Breast epithelium (tissue), 4 donors: Measurements from ENCODE around the gene MAN1A1. TPM values are rescaled to one million over a fixed set of nuclear protein-coding genes. Genes with fewer than 3 reads are reported as not detected.

Source experiments
- DNase-seq, 2 donors: peaks; one replicate each; pipeline ENCODE4 v3.0.0-alpha.2; 2019; ENCODE audit warnings: low spot score in 2 of 2
- H3K27ac ChIP-seq, 2 donors: fragments of 200-600 bp; sonication (generic) in 1 of 2; one replicate each; pipeline ENCODE4 v1.5.1; 2016 to 2019; ENCODE audit warnings: mild to moderate bottlenecking in 1 of 2
- H3K27me3 ChIP-seq, 2 donors: fragments of 200-600 bp; sonication (generic) in 1 of 2; one replicate each; pipeline versions ENCODE4 v1.5.1 to v1.6.0; 2017 to 2019; ENCODE audit warnings: control low read depth in 1 of 2, mild to moderate bottlenecking in 1 of 2
- H3K36me3 ChIP-seq: fragments of 200-600 bp; one replicate; pipeline ENCODE4 v1.5.1; 2019
- H3K4me1 ChIP-seq, 2 donors: fragments of 200-600 bp; sonication (generic); one replicate each; pipeline ENCODE4 v1.5.1; 2016 to 2019; ENCODE audit warnings: control low read depth in 1 of 2
- H3K4me3 ChIP-seq, 3 donors: fragments of 200-600 bp; sonication (generic); 1 replicate in 2 of 3; 2 replicates in 1 of 3; pipeline ENCODE4 v1.5.1; 2016 to 2019; ENCODE audit warnings: mild to moderate bottlenecking in 3 of 3, moderate library complexity in 2 of 3
- H3K9me3 ChIP-seq, 2 donors: fragments of 200-600 bp; sonication (generic) in 1 of 2; one replicate each; pipeline ENCODE4 v1.5.1; 2016 to 2019; ENCODE audit warnings: control low read depth in 1 of 2
- POLR2A ChIP-seq: fragments of 450-650 bp; IDR thresholded peaks from one replicate; pipeline ENCODE4 v1.6.1; 2016; ENCODE audit warnings: antibody characterized with exemption, mild to moderate bottlenecking, moderate library complexity
- POLR2AphosphoS5 ChIP-seq, 3 donors: sonication (generic); formaldehyde crosslinking; IDR thresholded peaks; one replicate each; pipeline ENCODE4 v1.6.1; 2017; ENCODE audit warnings: antibody characterized with exemption in 3 of 3
- intact Hi-C: fragments of 100-400 bp; cut with DNase I; formaldehyde crosslinking; loops from one replicate; pipeline ENCODE4 v1.15.1; 2023; ENCODE audit warnings: low total_unique reads
- total RNA-seq, 3 donors: library from RNA; depleted of rRNA; stranded (reverse); fragments of >200 nt; gene quantifications; one replicate each; pipeline ENCODE4 v1.1.0, GENCODE V29; 2016
- TF ChIP-seq, protein P1 (sequence below), 3 donors: fragments of 450-650 bp; IDR thresholded peaks; one replicate each; pipeline ENCODE4 v1.5.1; 2016 to 2017; ENCODE audit warnings: antibody characterized with exemption in 3 of 3, mild to moderate bottlenecking in 3 of 3, moderate library complexity in 3 of 3

MAN1A1 gene
- total RNA-seq, 3 donors from 2014 or later, result 81.2 to 481 (median 104) TPM

DNA sequence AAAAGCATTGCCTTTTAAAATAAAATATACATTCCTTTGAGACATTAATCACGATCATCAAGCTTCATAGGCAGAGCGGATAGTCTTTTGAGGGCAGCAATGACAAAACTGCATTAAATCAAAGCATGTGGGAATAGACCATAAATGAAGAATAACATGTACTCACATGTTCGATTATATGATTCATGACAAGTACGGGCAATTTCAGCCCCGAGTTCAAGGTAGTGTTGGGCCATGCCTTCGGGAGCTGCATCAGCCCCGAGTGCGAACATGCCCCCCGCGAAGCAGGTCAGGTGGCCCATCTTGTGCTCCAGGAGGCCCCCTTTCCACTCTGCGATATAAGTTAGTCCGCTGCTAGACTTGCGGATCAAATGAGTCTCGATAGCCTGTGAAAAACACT lies 160.1 kb downstream of the MAN1A1 start:
- H3K27me3 ChIP-seq, result no peaks in the 10 kb centered on the region
- no peak for DNase-seq
- no peaks in the 10 kb centered on the region for H3K36me3 ChIP-seq
- TF ChIP-seq POLR2AphosphoS5 (IDR thresholded peaks at IDR 0.05), result no peak
- H3K4me3 ChIP-seq, result no peak overlapping the region
- intact Hi-C loops, result no loop called here
- no peak overlapping the region for H3K27ac ChIP-seq
- no peaks in the 10 kb centered on the region for H3K4me1 ChIP-seq
- H3K9me3 ChIP-seq, result no peaks in the 10 kb centered on the region

DNA sequence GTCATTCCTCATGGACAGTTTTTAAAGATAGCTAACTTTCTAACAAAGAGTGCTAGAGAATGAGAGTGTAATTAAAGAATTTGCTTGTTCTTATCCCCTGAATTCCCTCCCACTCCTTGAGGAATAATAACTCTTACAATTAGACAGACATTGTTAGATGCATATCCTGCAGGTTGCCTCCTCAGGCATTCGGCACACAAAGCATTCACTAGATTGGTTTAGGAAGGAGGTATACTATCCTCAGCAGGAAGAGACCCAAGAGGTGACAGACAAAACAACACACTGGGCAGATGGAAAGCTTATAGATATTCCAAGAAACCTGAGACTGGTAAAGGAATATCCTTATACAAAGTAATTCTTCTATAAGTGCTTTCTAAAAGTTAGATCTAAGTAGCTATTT lies 162.0 kb downstream of the MAN1A1 start:
- Histone ChIP-seq H3K27me3 (no peaks in the 10 kb centered on the region), H3K4me1 (no peaks in the 10 kb centered on the region), H3K36me3 (no peaks in the 10 kb centered on the region), H3K27ac (no peak overlapping the region), H3K9me3 (no peaks in the 10 kb centered on the region), H3K4me3 (no peak overlapping the region)
- intact Hi-C loops, result no loop called here
- TF ChIP-seq POLR2A (no peak), POLR2AphosphoS5 (IDR thresholded peaks at IDR 0.05) (no peak)
- TF ChIP-seq, protein P1, sequence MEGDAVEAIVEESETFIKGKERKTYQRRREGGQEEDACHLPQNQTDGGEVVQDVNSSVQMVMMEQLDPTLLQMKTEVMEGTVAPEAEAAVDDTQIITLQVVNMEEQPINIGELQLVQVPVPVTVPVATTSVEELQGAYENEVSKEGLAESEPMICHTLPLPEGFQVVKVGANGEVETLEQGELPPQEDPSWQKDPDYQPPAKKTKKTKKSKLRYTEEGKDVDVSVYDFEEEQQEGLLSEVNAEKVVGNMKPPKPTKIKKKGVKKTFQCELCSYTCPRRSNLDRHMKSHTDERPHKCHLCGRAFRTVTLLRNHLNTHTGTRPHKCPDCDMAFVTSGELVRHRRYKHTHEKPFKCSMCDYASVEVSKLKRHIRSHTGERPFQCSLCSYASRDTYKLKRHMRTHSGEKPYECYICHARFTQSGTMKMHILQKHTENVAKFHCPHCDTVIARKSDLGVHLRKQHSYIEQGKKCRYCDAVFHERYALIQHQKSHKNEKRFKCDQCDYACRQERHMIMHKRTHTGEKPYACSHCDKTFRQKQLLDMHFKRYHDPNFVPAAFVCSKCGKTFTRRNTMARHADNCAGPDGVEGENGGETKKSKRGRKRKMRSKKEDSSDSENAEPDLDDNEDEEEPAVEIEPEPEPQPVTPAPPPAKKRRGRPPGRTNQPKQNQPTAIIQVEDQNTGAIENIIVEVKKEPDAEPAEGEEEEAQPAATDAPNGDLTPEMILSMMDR (IDR thresholded peaks at IDR 0.05), result no peak
- DNase-seq, result no peak

DNA sequence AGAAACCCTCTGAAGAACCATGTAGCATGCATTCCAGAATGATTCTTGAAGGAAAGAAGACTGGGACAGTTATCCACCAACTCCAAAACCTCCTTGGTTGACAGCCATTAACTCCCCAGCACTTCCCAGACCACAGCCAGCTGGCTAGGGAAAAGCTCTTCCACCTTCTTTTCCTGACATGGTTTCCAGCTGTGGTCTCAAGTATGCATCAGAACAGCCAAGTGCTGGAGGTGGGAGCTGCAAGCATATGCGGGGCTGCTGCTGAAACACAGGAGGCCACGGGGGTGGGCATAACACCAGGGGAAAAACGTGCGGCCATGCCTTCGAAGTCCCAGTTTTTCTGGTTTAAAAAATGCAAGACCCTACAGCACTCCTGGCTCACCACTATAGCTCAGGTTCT lies 163.1 kb downstream of the MAN1A1 start:
- no peaks in the 10 kb centered on the region for H3K27me3 ChIP-seq
- intact Hi-C loops, result no loop called here

DNA sequence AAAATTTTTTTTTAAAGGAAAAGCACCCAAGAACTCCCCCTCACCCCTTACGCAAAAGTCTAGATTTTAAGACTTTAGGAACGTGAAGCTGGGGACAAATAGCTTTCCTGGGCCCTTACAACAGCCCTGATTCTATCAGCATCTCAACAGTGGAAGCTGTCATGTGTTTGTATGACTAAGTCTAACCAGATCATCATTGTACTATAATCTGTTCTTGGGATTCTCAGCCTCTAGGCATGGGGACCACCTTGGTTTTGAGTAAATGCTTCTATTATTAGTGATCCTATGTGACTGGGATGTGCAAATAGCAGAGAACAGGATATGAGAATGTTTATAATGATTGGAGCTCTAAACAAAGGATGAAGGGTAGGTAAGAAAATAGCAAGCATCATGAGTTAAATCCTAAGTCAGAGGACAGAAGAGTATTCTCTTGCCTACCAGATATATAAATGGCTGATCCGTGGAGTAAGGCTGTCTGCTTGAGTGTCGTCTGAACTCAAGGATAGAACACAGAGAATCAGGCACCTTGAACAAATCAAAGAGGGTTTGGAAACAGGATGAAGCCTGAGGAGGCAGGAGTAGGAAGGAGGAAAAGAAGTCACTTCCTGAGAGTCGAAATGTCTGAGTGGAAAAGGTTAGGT lies 165.4 kb downstream of the MAN1A1 start:
- intact Hi-C loops, result no loop called here
- Histone ChIP-seq H3K4me3 (no peak overlapping the region), H3K9me3 (no peaks in the 10 kb centered on the region), H3K4me1 (no peaks in the 10 kb centered on the region), H3K27ac (no peak overlapping the region), H3K27me3 (no peaks in the 10 kb centered on the region), H3K36me3 (no peaks in the 10 kb centered on the region)
- TF ChIP-seq, protein P1 (IDR thresholded peaks at IDR 0.05), result no peak
- TF ChIP-seq POLR2AphosphoS5 (IDR thresholded peaks at IDR 0.05) (no peak), POLR2A (no peak)
- no peak for DNase-seq

More for the DNA sequence above, 163.1 kb downstream of the MAN1A1 start:
- no peak overlapping the region for H3K27ac ChIP-seq
- H3K36me3 ChIP-seq, result no peaks in the 10 kb centered on the region
- TF ChIP-seq POLR2A (no peak), POLR2AphosphoS5 (IDR thresholded peaks at IDR 0.05) (no peak)
- TF ChIP-seq, protein P1 (IDR thresholded peaks at IDR 0.05), result no peak
- H3K9me3 ChIP-seq, result no peaks in the 10 kb centered on the region
- DNase-seq, result no peak
- no peak overlapping the region for H3K4me3 ChIP-seq
- no peaks in the 10 kb centered on the region for H3K4me1 ChIP-seq

DNA sequence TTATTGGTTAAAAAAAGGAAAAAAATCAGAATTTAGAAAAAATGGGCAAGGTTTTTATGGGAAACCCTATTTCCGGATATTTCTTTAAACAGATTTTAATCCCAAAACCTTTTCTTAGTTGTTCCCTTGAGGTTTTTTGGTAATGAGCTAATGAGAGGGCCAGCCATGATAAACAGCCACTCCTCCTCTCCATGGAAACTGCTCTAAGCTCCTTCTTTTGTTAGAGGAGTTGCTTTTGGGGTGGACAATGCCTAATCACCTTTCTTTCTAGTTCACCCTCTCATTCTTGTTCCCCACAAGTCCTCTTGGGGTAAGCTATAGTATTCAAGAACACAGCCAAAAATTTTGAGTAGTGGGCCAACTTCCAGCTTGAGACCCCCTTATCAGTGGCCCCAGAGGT lies 166.1 kb downstream of the MAN1A1 start:
- intact Hi-C loops, result no loop called here
- Histone ChIP-seq H3K27me3 (no peaks in the 10 kb centered on the region), H3K4me1 (no peaks in the 10 kb centered on the region), H3K9me3 (no peaks in the 10 kb centered on the region), H3K36me3 (no peaks in the 10 kb centered on the region), H3K4me3 (no peak overlapping the region), H3K27ac (no peak overlapping the region)
- DNase-seq, result no peak
- TF ChIP-seq POLR2A (no peak), POLR2AphosphoS5 (IDR thresholded peaks at IDR 0.05) (no peak)
- TF ChIP-seq, protein P1 (IDR thresholded peaks at IDR 0.05), result no peak
